ENCODE results near the gene EFEMP1.
"Not testable (repeated sequence)": the region's sequence is repeated elsewhere in the genome, so short reads cannot be mapped to it uniquely, and the experiment has no call there.

EFEMP1 gene

GRCh38 chr2:55838653-55839052 lies 84.9 kb downstream of the EFEMP1 start:
- DNase-seq (ENCODE audit: insufficient read length, low spot score) (no peak), FAIRE-seq (no peak)
- TF ChIP-seq CTCF (IDR thresholded peaks at IDR 0.05; ENCODE audit: insufficient read depth, missing control alignments): no peak

- FAIRE-seq; DNase-seq (ENCODE audit: insufficient read length, low spot score): not testable (repeated sequence)
Measured at GRCh38 chr2:55838117-55838516, 85.5 kb downstream of the EFEMP1 start.

- no peak for FAIRE-seq
- no peak for DNase-seq (ENCODE audit: insufficient read length, low spot score)
Measured at GRCh38 chr2:55837073-55837472, 86.5 kb downstream of the EFEMP1 start.

GRCh38 chr2:55831671-55832410 lies 91.7 kb downstream of the EFEMP1 start:
- FAIRE-seq; DNase-seq (ENCODE audit: insufficient read length, low spot score): not testable (repeated sequence)

More at GRCh38 chr2:55837073-55837472, 86.5 kb downstream of the EFEMP1 start:
- TF ChIP-seq CTCF (IDR thresholded peaks at IDR 0.05; ENCODE audit: insufficient read depth, missing control alignments): no peak

GRCh38 chr2:55827855-55828254 lies 95.7 kb downstream of the EFEMP1 start:
- DNase-seq (ENCODE audit: insufficient read length, low spot score): no peak

GRCh38 chr2:55827428-55827827 lies 96.2 kb downstream of the EFEMP1 start:
- DNase-seq (ENCODE audit: insufficient read length, low spot score); FAIRE-seq: not testable (repeated sequence)

More at GRCh38 chr2:55827855-55828254, 95.7 kb downstream of the EFEMP1 start:
- TF ChIP-seq CTCF (IDR thresholded peaks at IDR 0.05; ENCODE audit: insufficient read depth, missing control alignments): no peak
- FAIRE-seq: no peak

GRCh38 chr2:55826246-55826645 lies 97.3 kb downstream of the EFEMP1 start:
- FAIRE-seq (no peak), DNase-seq (ENCODE audit: insufficient read length, low spot score) (no peak)
- TF ChIP-seq CTCF (IDR thresholded peaks at IDR 0.05; ENCODE audit: insufficient read depth, missing control alignments): no peak

- no peak for DNase-seq (ENCODE audit: insufficient read length, low spot score)
- FAIRE-seq: no peak
- TF ChIP-seq CTCF (IDR thresholded peaks at IDR 0.05; ENCODE audit: insufficient read depth, missing control alignments): no peak
Measured at GRCh38 chr2:55824551-55825096, 99.0 kb downstream of the EFEMP1 start.
